GM12878 (cell line): Measurements from ENCODE around the gene FAM118A.

Source experiments
- GATAD2B ChIP-seq: fragments of 450-650 bp; conservative IDR thresholded peaks from 2 replicates; pipeline ENCODE4 v1.6.1; 2017; ENCODE audit warnings: low read depth, mild to moderate bottlenecking, moderate library complexity
- MEF2A ChIP-seq: IDR thresholded peaks from 2 replicates; pipeline ENCODE4 v1.6.1; 2011; ENCODE audit warnings: low read depth, mild to moderate bottlenecking, low read length, moderate library complexity; ENCODE audit not compliant: insufficient read depth
- TF ChIP-seq, protein P1 (sequence below): IDR thresholded peaks from 2 replicates; pipeline ENCODE4 v1.6.1; 2012; ENCODE audit warnings: low read depth, low read length, improper control_type of control experiment

DNA sequence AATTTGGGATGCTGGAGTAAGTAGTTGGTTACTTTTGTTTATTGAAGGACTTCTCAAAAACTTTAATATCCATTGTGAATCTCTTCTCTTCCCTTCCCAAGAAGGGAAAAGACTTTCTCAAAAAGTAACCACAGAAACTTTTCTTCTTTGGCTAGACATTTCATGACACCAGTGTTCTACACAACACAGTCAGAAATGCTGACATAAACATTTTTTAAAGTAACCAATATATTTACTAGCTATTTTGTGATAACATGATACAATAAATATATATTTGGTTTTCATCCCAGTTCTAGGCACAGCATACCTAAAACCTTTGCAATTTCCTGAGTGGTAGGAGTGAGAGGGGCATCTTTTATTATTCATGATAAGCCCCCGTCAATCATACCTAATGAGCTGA, 47.8 kb downstream of the FAM118A start:
- TF ChIP-seq, protein P1, sequence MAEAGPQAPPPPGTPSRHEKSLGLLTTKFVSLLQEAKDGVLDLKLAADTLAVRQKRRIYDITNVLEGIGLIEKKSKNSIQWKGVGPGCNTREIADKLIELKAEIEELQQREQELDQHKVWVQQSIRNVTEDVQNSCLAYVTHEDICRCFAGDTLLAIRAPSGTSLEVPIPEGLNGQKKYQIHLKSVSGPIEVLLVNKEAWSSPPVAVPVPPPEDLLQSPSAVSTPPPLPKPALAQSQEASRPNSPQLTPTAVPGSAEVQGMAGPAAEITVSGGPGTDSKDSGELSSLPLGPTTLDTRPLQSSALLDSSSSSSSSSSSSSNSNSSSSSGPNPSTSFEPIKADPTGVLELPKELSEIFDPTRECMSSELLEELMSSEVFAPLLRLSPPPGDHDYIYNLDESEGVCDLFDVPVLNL, result no peak
- TF ChIP-seq MEF2A, result no peak
- no peak for TF ChIP-seq GATAD2B
